HepG2 (cell line): ENCODE results near the gene SMTNL1. TPM values are rescaled to one million over a fixed set of nuclear protein-coding genes. Genes with fewer than 3 reads are reported as not detected.

Experiments
- CEBPG ChIP-seq: IDR thresholded peaks from 2 replicates; pipeline ENCODE4 v1.6.1; 2016
- HMGXB4 ChIP-seq, 2 experiments: sonication (generic) in 1 of 2; formaldehyde crosslinking in 1 of 2; IDR thresholded peaks; 2 replicates each; pipeline versions ENCODE4 v1.4.0 to v1.6.1; 2018 to 2020; ENCODE audit warnings: missing genetic modification reagents in 2 of 2, borderline replicate concordance in 1 of 2, low read depth in 1 of 2, mild to moderate bottlenecking in 1 of 2, missing biosample characterization in 1 of 2
- MEIS2 ChIP-seq: sonication (generic); formaldehyde crosslinking; IDR thresholded peaks from 2 replicates; pipeline ENCODE4 v1.9.0; 2021; ENCODE audit warnings: mild to moderate bottlenecking, missing genetic modification reagents
- MTA3 ChIP-seq: sonication (generic); formaldehyde crosslinking; IDR thresholded peaks from 2 replicates; pipeline ENCODE4 v1.4.0; 2020; ENCODE audit warnings: missing genetic modification reagents
- MYNN ChIP-seq: sonication (generic); formaldehyde crosslinking; IDR thresholded peaks from 2 replicates; pipeline ENCODE4 v1.4.0; 2020; ENCODE audit warnings: mild to moderate bottlenecking, low read depth, missing genetic modification reagents
- RERE ChIP-seq: IDR thresholded peaks from 2 replicates; pipeline ENCODE4 v1.6.1; 2016; ENCODE audit warnings: low read depth, missing genetic modification reagents, missing compliant biosample characterization
- REXO4 ChIP-seq: sonication (generic); formaldehyde crosslinking; IDR thresholded peaks from 2 replicates; pipeline ENCODE4 v1.8.0; 2022; ENCODE audit warnings: missing genetic modification reagents, mild to moderate bottlenecking, borderline replicate concordance
- RXRA ChIP-seq: sonication (generic); formaldehyde crosslinking; IDR thresholded peaks from 2 replicates; pipeline ENCODE4 v1.5.1; 2020; ENCODE audit warnings: missing genetic modification reagents
- ZBTB14 ChIP-seq: sonication (generic); formaldehyde crosslinking; IDR thresholded peaks from 2 replicates; pipeline ENCODE4 v1.4.0; 2020; ENCODE audit warnings: missing genetic modification reagents
- ZFP90 ChIP-seq: sonication (generic); formaldehyde crosslinking; IDR thresholded peaks from 2 replicates; pipeline ENCODE4 v1.8.0; 2022; ENCODE audit warnings: missing genetic modification reagents, mild to moderate bottlenecking, inconsistent platforms, borderline replicate concordance
- ZFX ChIP-seq: sonication (generic); formaldehyde crosslinking; IDR thresholded peaks from 2 replicates; pipeline ENCODE4 v1.4.0; 2020; ENCODE audit warnings: mild to moderate bottlenecking, low read depth, missing genetic modification reagents, moderate library complexity
- ZNF326 ChIP-seq: sonication (generic); formaldehyde crosslinking; IDR thresholded peaks from 2 replicates; pipeline ENCODE4 v1.4.0; 2020; ENCODE audit warnings: missing genetic modification reagents, borderline replicate concordance
- ZNF580 ChIP-seq: IDR thresholded peaks from 2 replicates; pipeline ENCODE4 v1.6.1; 2016; ENCODE audit warnings: low read depth, borderline replicate concordance
- ZNF597 ChIP-seq: sonication (generic); formaldehyde crosslinking; IDR thresholded peaks from 2 replicates; pipeline ENCODE4 v1.5.0; 2020; ENCODE audit warnings: missing genetic modification reagents
- ZNF724P ChIP-seq: sonication (generic); formaldehyde crosslinking; IDR thresholded peaks from 2 replicates; pipeline ENCODE4 v1.8.0; 2022; ENCODE audit warnings: missing genetic modification reagents, borderline replicate concordance
- ZNF737 ChIP-seq: sonication (generic); formaldehyde crosslinking; IDR thresholded peaks from 2 replicates; pipeline ENCODE4 v1.5.0; 2020; ENCODE audit warnings: missing genetic modification reagents, mild to moderate bottlenecking, borderline replicate concordance
- polyA plus RNA-seq, 8 experiments: library from polyadenylated mRNA; depleted of rRNA in 3 of 8; stranded (reverse) in 7 of 8; unstranded in 1 of 8; fragments of >200 nt; fragmentation: Illumina TruSeq in 4 of 8; extraction: Trizol in 4 of 8; gene quantifications; 2 replicates each; pipeline versions ENCODE4 v1.2.1 to v1.2.3, GENCODE V29; 2011 to 2016; ENCODE audit warnings: low read depth in 4 of 8, missing spikeins in 1 of 8, mixed read lengths in 1 of 8; ENCODE audit not compliant: insufficient read depth in 1 of 8
- total RNA-seq, 5 experiments: library from RNA; depleted of rRNA; stranded (reverse); fragments of >200 nt; fragmentation: Illumina TruSeq; extraction: Trizol; gene quantifications; 2 replicates each; pipeline ENCODE4 v1.2.3, GENCODE V29; 2016; ENCODE audit warnings: low read depth in 1 of 5

Gene SMTNL1
- total and polyA plus RNA-seq, 2 of the 13 experiments (the other 11 are each of a cell fraction or from before 2014, with no cell fraction given), result 0.04 TPM; not detected in 1

GRCh38 chr11:57567515-57568329, 30.3 kb downstream of the SMTNL1 start, which contains the start of gene UBE2L6 (continued):
- TF ChIP-seq RERE (CRISPR knock-in tag) (no peak), ZNF597 (CRISPR knock-in tag) (no peak), HMGXB4 (CRISPR knock-in tag; IDR thresholded peaks at IDR 0.05; ENCODE audit: borderline replicate concordance in 1 of 2, low read depth in 1 of 2) (peak; percentile 97 to 98), ZNF737 (CRISPR knock-in tag) (no peak), ZFP90 (peak; percentile 32; the same call in 1 of the 2 replicates), ZBTB14 (CRISPR knock-in tag) (no peak), ZNF724P (CRISPR knock-in tag) (no peak), ZNF580 (CRISPR knock-in tag) (peak; percentile 48; the same call in 1 of the 2 replicates), REXO4 (CRISPR knock-in tag) (no peak), ZNF326 (CRISPR knock-in tag) (no peak), ZFX (peak; percentile 41; the same call in 1 of the 2 replicates), MTA3 (CRISPR knock-in tag) (no peak), RXRA (CRISPR knock-in tag) (peak; percentile 32; the same call in 1 of the 2 replicates), CEBPG (CRISPR knock-in tag) (no peak), MEIS2 (CRISPR knock-in tag) (peak; percentile 16; the same call in 1 of the 2 replicates), MYNN (CRISPR knock-in tag) (no peak)
